Prostate gland (tissue), 2 donors: Measurements from ENCODE around the gene AGAP5. TPM values are rescaled to one million over a fixed set of nuclear protein-coding genes. Genes with fewer than 3 reads are reported as not detected.

ENCODE experiments used
- DNase-seq: peaks from one replicate; pipeline ENCODE4 v3.0.0-alpha.2; 2019; ENCODE audit warnings: low spot score
- H3K27ac ChIP-seq, 2 donors: fragments of 200-600 bp; sonication (generic); 2 replicates each; pipeline ENCODE4 v1.5.1; 2017 to 2019
- H3K27me3 ChIP-seq: fragments of 200-600 bp; sonication (generic); replicated peaks from 2 replicates; pipeline ENCODE4 v1.5.1; 2019; ENCODE audit not compliant: insufficient read depth
- H3K36me3 ChIP-seq, 2 donors: fragments of 200-600 bp; sonication (generic); 1 replicate in 1 of 2; 2 replicates in 1 of 2; pipeline versions ENCODE4 v1.5.1 to v1.8.1; 2017 to 2019
- H3K4me1 ChIP-seq: fragments of 200-600 bp; sonication (generic); replicated peaks from 2 replicates; pipeline ENCODE4 v1.5.1; 2019
- H3K4me3 ChIP-seq, 2 donors: fragments of 200-600 bp; sonication (generic); 2 replicates each; pipeline ENCODE4 v1.5.1; 2017 to 2019
- H3K9me3 ChIP-seq: fragments of 200-600 bp; sonication (generic); 2 replicates; pipeline ENCODE4 v1.5.1; 2017
- CTCF ChIP-seq, 4 experiments: fragments of 200-600 bp in 2 of 4; fragments of 450-650 bp in 2 of 4; sonication (generic) in 2 of 4; IDR thresholded peaks; 1 replicate in 3 of 4; 2 replicates in 1 of 4; pipeline ENCODE4 v1.5.1; 2016 to 2019; ENCODE audit warnings: antibody characterized with exemption in 4 of 4, mild to moderate bottlenecking in 2 of 4, moderate library complexity in 2 of 4
- POLR2A ChIP-seq: fragments of 450-650 bp; IDR thresholded peaks from one replicate; pipeline ENCODE4 v1.6.1; 2016; ENCODE audit warnings: antibody characterized with exemption, mild to moderate bottlenecking
- POLR2AphosphoS5 ChIP-seq: sonication (generic); formaldehyde crosslinking; IDR thresholded peaks from one replicate; pipeline ENCODE4 v1.6.1; 2017; ENCODE audit warnings: antibody characterized with exemption
- WGBS: methylation state at CpG from one replicate; pipeline ENCODE4 v1.1.5; 2018; 5-methylcytosine and 5-hydroxymethylcytosine counted together
- intact Hi-C: fragments of 100-400 bp; cut with DNase I; formaldehyde crosslinking; loops from one replicate; pipeline ENCODE4 v1.14.2; 2022
- total RNA-seq, 2 donors: library from RNA; depleted of rRNA; stranded (reverse); fragments of >200 nt; gene quantifications; one replicate each; pipeline ENCODE4 v1.1.0, GENCODE V29; 2016

Gene AGAP5
- total RNA-seq, 2 donors from 2014 or later = 8.3 to 9.7 TPM

- H3K27ac ChIP-seq = no peak overlapping the region
- peak; percentile 45 for DNase-seq
- 28% methylated on average over 5 of the region's 5 CpGs for WGBS
- intact Hi-C loops = loop anchor here (1.0 kb wide), 1 partner anchor 115 kb away; no protein-coding TSS in a partner anchor
- H3K4me3 ChIP-seq = no peak overlapping the region
- H3K27me3 ChIP-seq = no peaks in the 10 kb centered on the region
- peaks cover 5% of the 10 kb centered on the region for H3K4me1 ChIP-seq
- TF ChIP-seq POLR2A (no peak), CTCF (IDR thresholded peaks at IDR 0.05) (peak; percentile 82 to 95 (median 91)), POLR2AphosphoS5 (peak; percentile 71)
- no peaks in the 10 kb centered on the region for H3K9me3 ChIP-seq
- no peaks in the 10 kb centered on the region for H3K36me3 ChIP-seq
Measured at GRCh38 chr10:73644015-73644743, 53.7 kb downstream of the AGAP5 start.

GRCh38 chr10:73643362-73643761 is 54.5 kb downstream of the AGAP5 start:
- H3K36me3 ChIP-seq = no peaks in the 10 kb centered on the region
- no peak overlapping the region for H3K27ac ChIP-seq
- H3K27me3 ChIP-seq = no peaks in the 10 kb centered on the region
- no peak for TF ChIP-seq POLR2AphosphoS5
- no peak for TF ChIP-seq CTCF (IDR thresholded peaks at IDR 0.05)
- TF ChIP-seq POLR2A = no peak
- no peak for DNase-seq
- H3K9me3 ChIP-seq = no peaks in the 10 kb centered on the region
- no peak overlapping the region for H3K4me3 ChIP-seq
- 90% methylated on average over 2 of the region's 2 CpGs for WGBS
- intact Hi-C loops = no loop called here
- peaks cover 5% of the 10 kb centered on the region for H3K4me1 ChIP-seq

- intact Hi-C loops = no loop called here
- Histone ChIP-seq H3K4me3 (no peak within 1 kb of the TSS), H3K27me3 (no peaks in the 10 kb centered on the region), H3K9me3 (no peaks in the 10 kb centered on the region), H3K36me3 (no peaks in the 10 kb centered on the region), H3K4me1 (no peaks in the 10 kb centered on the region), H3K27ac (no peak within 1 kb of the TSS)
- WGBS = 77% methylated on average over 9 of the region's 9 CpGs
- TF ChIP-seq POLR2A = no peak
- TF ChIP-seq CTCF (IDR thresholded peaks at IDR 0.05) = no peak
- no peak for TF ChIP-seq POLR2AphosphoS5
- DNase-seq = no peak
Measured at GRCh38 chr10:73641328-73642060, 56.4 kb downstream of the AGAP5 start, which contains the start of gene MYOZ1. TSS of gene MYOZ1 (minus strand) at chr10:73641474. CDS start at chr10:73640017, 1,457 bp downstream.

- H3K9me3 ChIP-seq = no peaks in the 10 kb centered on the region
- H3K27me3 ChIP-seq = no peaks in the 10 kb centered on the region
- intact Hi-C loops = no loop called here
- H3K36me3 ChIP-seq = no peaks in the 10 kb centered on the region
- H3K4me1 ChIP-seq = no peaks in the 10 kb centered on the region
- WGBS = 87% methylated on average over 3 of the region's 3 CpGs
- H3K4me3 ChIP-seq = no peak overlapping the region
- DNase-seq = no peak
- no peak overlapping the region for H3K27ac ChIP-seq
- TF ChIP-seq CTCF (IDR thresholded peaks at IDR 0.05) (no peak), POLR2A (no peak), POLR2AphosphoS5 (no peak)
Measured at GRCh38 chr10:73639286-73639685, 58.6 kb downstream of the AGAP5 start.
